SK-N-SH (cell line): Measurements from ENCODE around the gene VMAC. TPM values are rescaled to one million over a fixed set of nuclear protein-coding genes. Genes with fewer than 3 reads are reported as not detected.

Experiments used
- CTCF ChIA-PET: fragments of 300-600, 350-600 bp; formaldehyde crosslinking; extraction: SDS; loops from one replicate; lab custom pipeline; 2021; lab: Yijun Ruan, JAX
- POLR2A ChIA-PET: fragments of 350-600 bp; sonication (Branson Sonifier 250); formaldehyde crosslinking; extraction: SDS; loops from one replicate; lab custom pipeline; 2020; ENCODE audit warnings: antibody characterized with exemption, inconsistent platforms; lab: Yijun Ruan, JAX
- DNase-seq: peaks from one replicate; pipeline ENCODE4 v3.0.0; 2012
- H2AFZ ChIP-seq: fragments of 200-600 bp; sonication (generic); 2 replicates; pipeline ENCODE4 v1.8.1; 2016; ENCODE audit warnings: antibody characterized with exemption, mild to moderate bottlenecking, low read depth
- H3F3A ChIP-seq: fragments of 200-600 bp; sonication (generic); replicated peaks from 2 replicates; pipeline ENCODE3; 2016; ENCODE audit warnings: antibody characterized with exemption, mild to moderate bottlenecking; ENCODE audit not compliant: insufficient read depth
- H3K27ac ChIP-seq, 2 experiments: fragments of 200-500 bp in 1 of 2; fragments of 200-600 bp in 1 of 2; sonication (Bioruptor generic) in 1 of 2; sonication (generic), shearing (Covaris generic) in 1 of 2; 2 replicates each; pipeline versions ENCODE4 v1.5.1 to v1.6.1; 2014 to 2016; ENCODE audit warnings: low read depth in 2 of 2, inconsistent platforms in 1 of 2, low read length in 1 of 2, mild to moderate bottlenecking in 1 of 2, mixed read lengths in 1 of 2
- H3K27me3 ChIP-seq: fragments of 200-600 bp; sonication (generic), shearing (Covaris generic); 2 replicates; pipeline ENCODE4 v1.6.1; 2016; ENCODE audit warnings: mixed run types; ENCODE audit not compliant: insufficient read depth
- H3K36me3 ChIP-seq, 2 experiments: fragments of 200-500 bp in 1 of 2; fragments of 200-600 bp in 1 of 2; sonication (Bioruptor generic) in 1 of 2; sonication (generic) in 1 of 2; replicated peaks in 1 of 2; 2 replicates each; pipeline versions ENCODE3 to v1.5.1; 2014 to 2016; ENCODE audit warnings: low read length in 1 of 2, mild to moderate bottlenecking in 1 of 2; ENCODE audit not compliant: insufficient read depth in 2 of 2, control insufficient read depth in 1 of 2
- H3K4me1 ChIP-seq, 2 experiments: fragments of 200-500 bp in 1 of 2; fragments of 200-600 bp in 1 of 2; sonication (Bioruptor generic) in 1 of 2; sonication (generic), shearing (Covaris generic) in 1 of 2; 2 replicates each; pipeline versions ENCODE4 v1.5.1 to v1.6.1; 2014 to 2016; ENCODE audit warnings: low read depth in 1 of 2, low read length in 1 of 2, mixed run types in 1 of 2; ENCODE audit not compliant: insufficient read depth in 2 of 2, control insufficient read depth in 1 of 2
- H3K4me2 ChIP-seq: fragments of 200-600 bp; sonication (generic), shearing (Covaris generic); 2 replicates; pipeline ENCODE4 v1.6.1; 2017; ENCODE audit warnings: mixed run types
- H3K4me3 ChIP-seq, 2 experiments: fragments of 200-500 bp in 1 of 2; fragments of 200-600 bp in 1 of 2; sonication (Bioruptor generic) in 1 of 2; sonication (generic), shearing (Covaris generic) in 1 of 2; 2 replicates each; pipeline versions ENCODE4 v1.5.1 to v1.8.1; 2014 to 2016; ENCODE audit warnings: low read depth in 2 of 2, inconsistent platforms in 1 of 2, low read length in 1 of 2, mild to moderate bottlenecking in 1 of 2, mixed read lengths in 1 of 2, moderate library complexity in 1 of 2
- H3K79me2 ChIP-seq: fragments of 200-600 bp; sonication (generic); 2 replicates; pipeline ENCODE4 v1.8.1; 2017; ENCODE audit warnings: mild to moderate bottlenecking; ENCODE audit not compliant: insufficient read depth
- H3K9ac ChIP-seq: fragments of 200-600 bp; sonication (generic); 2 replicates; pipeline ENCODE4 v1.6.1; 2017; ENCODE audit warnings: mixed run types
- H3K9me2 ChIP-seq: fragments of 200-600 bp; sonication (generic); 2 replicates; pipeline ENCODE4 v1.6.1; 2017; ENCODE audit warnings: mixed run types
- H3K9me3 ChIP-seq: fragments of 200-600 bp; sonication (generic); 2 replicates; pipeline ENCODE4 v1.6.1; 2017; ENCODE audit warnings: mixed run types, mild to moderate bottlenecking, moderate library complexity
- H4K20me1 ChIP-seq: fragments of 200-600 bp; sonication (generic); 2 replicates; pipeline ENCODE4 v1.6.1; 2017; ENCODE audit warnings: mild to moderate bottlenecking, mixed run types; ENCODE audit not compliant: insufficient read depth
- CTCF ChIP-seq: fragments of 200-600 bp; sonication (generic); IDR thresholded peaks from 2 replicates; pipeline ENCODE4 v1.6.1; 2017; ENCODE audit warnings: antibody characterized with exemption, mild to moderate bottlenecking, moderate library complexity
- FOSL2 ChIP-seq: IDR thresholded peaks from 2 replicates; pipeline ENCODE4 v1.4.0; 2012; ENCODE audit warnings: low read depth, mild to moderate bottlenecking, moderate library complexity, borderline replicate concordance
- FOXJ3 ChIP-seq: sonication (generic); formaldehyde crosslinking; IDR thresholded peaks from 2 replicates; pipeline ENCODE4 v1.5.1; 2020; ENCODE audit warnings: mild to moderate bottlenecking, missing genetic modification reagents
- GABPA ChIP-seq: IDR thresholded peaks from 2 replicates; pipeline ENCODE4 v1.4.0; 2012; ENCODE audit warnings: low read depth, mild to moderate bottlenecking
- GATA2 ChIP-seq: sonication (generic); formaldehyde crosslinking; IDR thresholded peaks from 2 replicates; pipeline ENCODE4 v1.5.0; 2020; ENCODE audit warnings: mild to moderate bottlenecking, missing genetic modification reagents
- IRF3 ChIP-seq: fragments of 150-350 bp; IDR thresholded peaks from 2 replicates; pipeline ENCODE4 v1.6.1; 2016; ENCODE audit warnings: mild to moderate bottlenecking, low read depth, low read length
- JUND ChIP-seq: IDR thresholded peaks from 2 replicates; pipeline ENCODE4 v1.4.0; 2012
- NRF1 ChIP-seq: IDR thresholded peaks from 2 replicates; pipeline ENCODE4 v1.6.1; 2012; ENCODE audit warnings: low read depth, mild to moderate bottlenecking, low read length
- RCOR1 ChIP-seq: fragments of 150-350 bp; IDR thresholded peaks from 2 replicates; pipeline ENCODE4 v1.6.1; 2017; ENCODE audit warnings: antibody characterized with exemption, low read length
- REST ChIP-seq: IDR thresholded peaks from 2 replicates; pipeline ENCODE4 v1.6.1; 2012; ENCODE audit warnings: mild to moderate bottlenecking, low read depth, low read length, moderate library complexity
- RFX5 ChIP-seq: IDR thresholded peaks from 2 replicates; pipeline ENCODE4 v1.6.1; 2012; ENCODE audit warnings: mild to moderate bottlenecking, improper control_type of control experiment, low read length
- USF2 ChIP-seq: fragments of 150-350 bp; IDR thresholded peaks from 2 replicates; pipeline ENCODE4 v1.6.1; 2017; ENCODE audit warnings: antibody characterized with exemption, low read length, low read depth, borderline replicate concordance
- ZBTB33 ChIP-seq: IDR thresholded peaks from 2 replicates; pipeline ENCODE4 v1.4.0; 2012; ENCODE audit warnings: low read depth, borderline replicate concordance
- WGBS: methylation state at CpG from one replicate; pipeline ENCODE4 v1.1.6; 2017; ENCODE audit warnings: low lambda C conversion rate; 5-methylcytosine and 5-hydroxymethylcytosine counted together
- polyA plus RNA-seq, 3 experiments: library from polyadenylated mRNA; depleted of rRNA; stranded (reverse); fragments of >200 nt; gene quantifications; 2 replicates each; pipeline ENCODE4 v1.2.3, GENCODE V29; 2012

VMAC gene
- polyA plus RNA-seq, 1 of the 3 experiments (the other 2 are of a cell fraction), result 6.5 TPM

- TF ChIP-seq ZBTB33, result no peak
- no peak for TF ChIP-seq GABPA
- TF ChIP-seq JUND, result no peak
These were observed 4.7 kb upstream of the VMAC start (continued) for GRCh38 chr19:5899728-5900526.

GRCh38 chr19:5900976-5901375 is 3.7 kb upstream of the VMAC start:
- H3K4me3 ChIP-seq, result no peak overlapping the region
- ChIA-PET CTCF (interaction anchor here (1.0 to 1.5 kb wide), 3 partner anchors 46 to 97 kb away, joined by 3 to 5 read pairs (median 4); no protein-coding TSS in a partner anchor), POLR2A (no interaction called here)
- peaks cover 1 to 5% of the 10 kb centered on the region in 2 experiments; a peak in 2 of 4 replicates for H3K4me1 ChIP-seq
- no peak overlapping the region for H3K9ac ChIP-seq
- H3K27ac ChIP-seq, result no peak overlapping the region
- WGBS, result 90% methylated on average over 8 of the region's 8 CpGs
- no peak for TF ChIP-seq IRF3
- TF ChIP-seq GATA2 (CRISPR knock-in tag), result no peak
- TF ChIP-seq RCOR1, result no peak
- TF ChIP-seq RFX5, result no peak
- TF ChIP-seq NRF1, result no peak
- no peak for TF ChIP-seq FOXJ3 (CRISPR knock-in tag)
- no peak for TF ChIP-seq FOSL2
- TF ChIP-seq REST, result no peak
- no peak for TF ChIP-seq USF2
- TF ChIP-seq CTCF, result no peak
- peaks cover 3 to 9% of the 10 kb centered on the region in 2 experiments for H3K36me3 ChIP-seq
- no peaks in the 10 kb centered on the region for H3K27me3 ChIP-seq
- no peaks in the 10 kb centered on the region for H3F3A ChIP-seq
- H3K9me2 ChIP-seq, result no peaks in the 10 kb centered on the region
- no peak overlapping the region for H2AFZ ChIP-seq
- no peak overlapping the region for H3K4me2 ChIP-seq
- H3K79me2 ChIP-seq, result peaks cover 64% of the 10 kb centered on the region
- H3K9me3 ChIP-seq, result no peaks in the 10 kb centered on the region
- peaks cover 28% of the 10 kb centered on the region for H4K20me1 ChIP-seq
- no peak for DNase-seq
